ENCODE results near the gene FBXW4.

Gene FBXW4

DNA sequence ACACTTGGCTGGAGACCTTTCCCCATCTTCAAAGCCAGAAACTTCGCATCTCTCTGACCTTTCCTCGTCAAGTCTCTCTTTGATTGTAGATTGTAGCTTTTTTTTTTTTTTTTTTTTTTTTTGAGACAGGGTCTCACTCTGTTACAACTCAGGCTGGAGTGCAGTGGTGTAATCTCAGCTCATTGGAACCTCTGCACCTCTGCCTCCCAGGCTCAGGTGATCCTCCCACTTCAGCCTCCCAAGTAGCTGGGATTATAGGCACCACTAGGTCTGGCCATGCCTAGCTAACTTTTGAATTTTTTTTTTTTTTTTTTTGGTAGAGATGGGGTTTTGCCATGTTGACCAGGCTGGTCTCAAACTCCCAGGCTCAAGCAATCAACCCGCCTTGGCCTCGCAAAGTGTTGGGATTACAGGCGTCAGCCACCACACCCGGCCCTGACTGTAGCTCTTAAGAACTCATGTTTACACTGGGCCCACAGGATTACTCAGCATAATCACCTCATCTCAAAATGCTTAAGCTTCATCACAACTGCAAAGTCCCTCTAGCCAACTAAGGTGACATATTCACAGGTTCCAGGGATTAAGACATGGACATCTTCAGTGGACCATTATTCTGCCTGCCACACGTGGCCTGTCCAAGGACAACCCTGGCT is 118.6 kb downstream of the FBXW4 start:
- POLR2A ChIA-PET: interaction anchor here (0.5 to 1.1 kb wide), 5 partner anchors 11 to 1018 kb away, joined by 3 to 9 read pairs (median 4); partner anchors contain the start of genes DPCD and POLL
- H3K4me1 ChIP-seq (ENCODE audit: control insufficient read depth, insufficient read depth, low read length): no peaks in the 10 kb centered on the region
- H3K9me3 ChIP-seq (ENCODE audit: control insufficient read depth, insufficient read depth, low read depth, low read length): 0 out of 2 replicates have a peak, but pooled peaks cover 2% of the 10 kb centered on the region
- H3K27ac ChIP-seq (ENCODE audit: extremely low read depth, low read depth, low read length): no peak overlapping the region
- no peak overlapping the region for H3K4me3 ChIP-seq (ENCODE audit: low read depth, low read length)
- CTCF ChIA-PET: interaction anchor here (0.6 to 1.6 kb wide), 3 partner anchors 16 to 368 kb away, joined by 4 to 5 read pairs (median 5); no protein-coding TSS in a partner anchor
- H3K36me3 ChIP-seq (ENCODE audit: control insufficient read depth in 2 of 2, insufficient read depth in 1 of 2, low read length in 2 of 2): peaks cover 0 to 35% of the 10 kb centered on the region in 2 experiments; a peak in 1 of 3 replicates
- no peak for TF ChIP-seq ZNF670 (tag by site-specific recombination; IDR thresholded peaks at IDR 0.05; ENCODE audit: low read depth)
- no peak for TF ChIP-seq ZBTB11 (tag by site-specific recombination; conservative IDR thresholded peaks at IDR 0.05; ENCODE audit: low read depth)
- TF ChIP-seq, protein P1, sequence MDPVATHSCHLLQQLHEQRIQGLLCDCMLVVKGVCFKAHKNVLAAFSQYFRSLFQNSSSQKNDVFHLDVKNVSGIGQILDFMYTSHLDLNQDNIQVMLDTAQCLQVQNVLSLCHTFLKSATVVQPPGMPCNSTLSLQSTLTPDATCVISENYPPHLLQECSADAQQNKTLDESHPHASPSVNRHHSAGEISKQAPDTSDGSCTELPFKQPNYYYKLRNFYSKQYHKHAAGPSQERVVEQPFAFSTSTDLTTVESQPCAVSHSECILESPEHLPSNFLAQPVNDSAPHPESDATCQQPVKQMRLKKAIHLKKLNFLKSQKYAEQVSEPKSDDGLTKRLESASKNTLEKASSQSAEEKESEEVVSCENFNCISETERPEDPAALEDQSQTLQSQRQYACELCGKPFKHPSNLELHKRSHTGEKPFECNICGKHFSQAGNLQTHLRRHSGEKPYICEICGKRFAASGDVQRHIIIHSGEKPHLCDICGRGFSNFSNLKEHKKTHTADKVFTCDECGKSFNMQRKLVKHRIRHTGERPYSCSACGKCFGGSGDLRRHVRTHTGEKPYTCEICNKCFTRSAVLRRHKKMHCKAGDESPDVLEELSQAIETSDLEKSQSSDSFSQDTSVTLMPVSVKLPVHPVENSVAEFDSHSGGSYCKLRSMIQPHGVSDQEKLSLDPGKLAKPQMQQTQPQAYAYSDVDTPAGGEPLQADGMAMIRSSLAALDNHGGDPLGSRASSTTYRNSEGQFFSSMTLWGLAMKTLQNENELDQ (tag by site-specific recombination; IDR thresholded peaks at IDR 0.05; ENCODE audit: low read depth): no peak
- no peak for TF ChIP-seq ZNF391 (tag by site-specific recombination; IDR thresholded peaks at IDR 0.05; ENCODE audit: borderline replicate concordance, low read depth)
- TF ChIP-seq ZNF501 (tag by site-specific recombination; IDR thresholded peaks at IDR 0.05): no peak
- no peak for TF ChIP-seq ZNF621 (tag by site-specific recombination; IDR thresholded peaks at IDR 0.05)
- no peak for TF ChIP-seq ZNF837 (tag by site-specific recombination; IDR thresholded peaks at IDR 0.05)
- TF ChIP-seq ZNF843 (tag by site-specific recombination; IDR thresholded peaks at IDR 0.05): no peak
- no peak for TF ChIP-seq ZIC2 (tag by site-specific recombination; IDR thresholded peaks at IDR 0.05)
- TF ChIP-seq ZBTB17 (tag by site-specific recombination; IDR thresholded peaks at IDR 0.05): peak; percentile 63
- no peak for TF ChIP-seq ZSCAN16 (tag by site-specific recombination; IDR thresholded peaks at IDR 0.05)
- no peak for TF ChIP-seq ZNF664 (tag by site-specific recombination; IDR thresholded peaks at IDR 0.05)
- no peak for TF ChIP-seq ZNF10 (tag by site-specific recombination; IDR thresholded peaks at IDR 0.05)
- TF ChIP-seq ZNF416 (tag by site-specific recombination; IDR thresholded peaks at IDR 0.05): no peak
- peak; percentile 93 for TF ChIP-seq ZFP69B (tag by site-specific recombination; IDR thresholded peaks at IDR 0.05)
- TF ChIP-seq ZNF791 (tag by site-specific recombination; IDR thresholded peaks at IDR 0.05): no peak
- TF ChIP-seq ZNF362 (tag by site-specific recombination; IDR thresholded peaks at IDR 0.05): 0 out of 2 replicates have a peak, but pooled peaks have one; percentile 72
- TF ChIP-seq ZNF692 (tag by site-specific recombination; IDR thresholded peaks at IDR 0.05): peak; percentile 90
- peak; percentile 27; the same call in 1 of the 2 replicates for TF ChIP-seq GLIS1 (tag by site-specific recombination; IDR thresholded peaks at IDR 0.05)
- peak; percentile 60 for TF ChIP-seq KLF1 (tag by site-specific recombination; IDR thresholded peaks at IDR 0.05)
- no peak for TF ChIP-seq ZNF138 (tag by site-specific recombination; IDR thresholded peaks at IDR 0.05; ENCODE audit: borderline replicate concordance)
- no peak for TF ChIP-seq SP7 (tag by site-specific recombination; IDR thresholded peaks at IDR 0.05)
- TF ChIP-seq ZNF48 (tag by site-specific recombination; IDR thresholded peaks at IDR 0.05): no peak
- no peak for TF ChIP-seq WT1 (tag by site-specific recombination; IDR thresholded peaks at IDR 0.05)
- TF ChIP-seq ZNF747 (tag by site-specific recombination; IDR thresholded peaks at IDR 0.05): no peak
- no peak for TF ChIP-seq TSHZ1 (tag by site-specific recombination; IDR thresholded peaks at IDR 0.05; ENCODE audit: borderline replicate concordance)
- TF ChIP-seq ZNF248 (tag by site-specific recombination; IDR thresholded peaks at IDR 0.05): no peak
